ENCODE results near the gene LRBA.
A peak's percentile ranks its signal among the peaks of the same experiment; 100 is the strongest.

The LRBA gene

GRCh38 chr4:150242820-150243458, 772.1 kb downstream of the LRBA start:
- peak; percentile 67 for DNase-seq (ENCODE audit: low spot score)

- no peak for DNase-seq (ENCODE audit: low spot score)
Measured at GRCh38 chr4:150240011-150240410, 775.1 kb downstream of the LRBA start.

- DNase-seq (ENCODE audit: low spot score) = no peak
Measured at GRCh38 chr4:150238591-150238990, 776.5 kb downstream of the LRBA start.

GRCh38 chr4:150237110-150237872, 777.8 kb downstream of the LRBA start:
- DNase-seq (ENCODE audit: low spot score) = peak; percentile 57

- DNase-seq (ENCODE audit: low spot score) = no peak
Measured at GRCh38 chr4:150236626-150237025, 778.5 kb downstream of the LRBA start.

- no peak for DNase-seq (ENCODE audit: low spot score)
Measured at GRCh38 chr4:150235808-150236271, 779.2 kb downstream of the LRBA start.

- DNase-seq (ENCODE audit: low spot score) = no peak
Measured at GRCh38 chr4:150235317-150235716, 779.8 kb downstream of the LRBA start.

- DNase-seq (ENCODE audit: low spot score) = no peak
Measured at GRCh38 chr4:150234246-150234645, 780.8 kb downstream of the LRBA start.

- DNase-seq (ENCODE audit: low spot score) = no peak
Measured at GRCh38 chr4:150232029-150232428, 783.1 kb downstream of the LRBA start.

- no peak for DNase-seq (ENCODE audit: low spot score)
Measured at GRCh38 chr4:150231107-150231770, 783.8 kb downstream of the LRBA start.

GRCh38 chr4:150230561-150230960, 784.5 kb downstream of the LRBA start:
- no peak for DNase-seq (ENCODE audit: low spot score)

- DNase-seq (ENCODE audit: low spot score) = no peak
Measured at GRCh38 chr4:150229520-150229919, 785.6 kb downstream of the LRBA start.

GRCh38 chr4:150224896-150225591, 790.0 kb downstream of the LRBA start:
- DNase-seq (ENCODE audit: low spot score) = peak; percentile 56

- DNase-seq (ENCODE audit: low spot score) = no peak
Measured at GRCh38 chr4:150219841-150220240, 795.2 kb downstream of the LRBA start.

GRCh38 chr4:150218447-150218846, 796.6 kb downstream of the LRBA start:
- DNase-seq (ENCODE audit: low spot score) = no peak

- no peak for DNase-seq (ENCODE audit: low spot score)
Measured at GRCh38 chr4:150217808-150218207, 797.3 kb downstream of the LRBA start.

GRCh38 chr4:150217192-150217591, 797.9 kb downstream of the LRBA start:
- peak; percentile 29 for DNase-seq (ENCODE audit: low spot score)

- DNase-seq (ENCODE audit: low spot score) = no peak
Measured at GRCh38 chr4:150216726-150217125, 798.4 kb downstream of the LRBA start.

- no peak for DNase-seq (ENCODE audit: low spot score)
Measured at GRCh38 chr4:150215601-150216000, 799.5 kb downstream of the LRBA start.
